ENCODE data around the gene CAPN15.
A peak's percentile ranks its signal among the peaks of the same experiment; 100 is the strongest.

The CAPN15 gene

DNA sequence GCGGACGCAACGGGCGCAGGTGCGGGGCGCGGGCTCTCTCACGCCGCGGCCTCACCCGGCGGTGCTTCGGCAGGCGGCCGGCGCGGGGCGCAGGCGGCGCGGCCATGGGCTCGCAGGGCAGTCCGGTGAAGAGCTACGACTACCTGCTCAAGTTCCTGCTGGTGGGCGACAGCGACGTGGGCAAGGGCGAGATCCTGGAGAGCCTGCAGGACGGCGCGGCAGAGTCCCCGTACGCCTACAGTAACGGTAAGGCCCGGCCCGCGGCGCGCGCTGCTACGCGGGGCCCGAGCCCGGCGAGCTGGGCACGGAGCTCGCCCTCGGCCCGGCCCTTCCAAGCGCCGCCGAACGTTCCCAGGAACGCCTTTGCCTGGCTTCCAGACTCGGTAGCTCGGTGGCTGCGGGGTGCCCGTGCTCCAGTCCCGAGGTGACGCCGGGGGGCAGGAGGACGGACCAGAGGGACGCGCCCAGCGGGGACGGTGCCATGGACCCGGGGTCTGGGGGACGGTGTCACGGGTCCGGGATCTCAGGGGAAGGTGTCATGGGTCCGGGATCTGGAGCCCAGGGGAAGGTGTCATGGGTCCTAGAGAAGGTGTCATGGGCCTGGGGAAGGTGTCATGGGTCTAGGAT, 62.8 kb downstream of the CAPN15 start:
- peak overlapping the region; percentile 82 for H3K4me3 ChIP-seq (ENCODE audit: low read depth, low read length)
- in situ Hi-C loops (cut with HindIII; ENCODE audit: low sequenced_read_pairs): no loop called here
- DNase-seq (ENCODE audit: low read depth): no peak
- TF ChIP-seq, protein P1, sequence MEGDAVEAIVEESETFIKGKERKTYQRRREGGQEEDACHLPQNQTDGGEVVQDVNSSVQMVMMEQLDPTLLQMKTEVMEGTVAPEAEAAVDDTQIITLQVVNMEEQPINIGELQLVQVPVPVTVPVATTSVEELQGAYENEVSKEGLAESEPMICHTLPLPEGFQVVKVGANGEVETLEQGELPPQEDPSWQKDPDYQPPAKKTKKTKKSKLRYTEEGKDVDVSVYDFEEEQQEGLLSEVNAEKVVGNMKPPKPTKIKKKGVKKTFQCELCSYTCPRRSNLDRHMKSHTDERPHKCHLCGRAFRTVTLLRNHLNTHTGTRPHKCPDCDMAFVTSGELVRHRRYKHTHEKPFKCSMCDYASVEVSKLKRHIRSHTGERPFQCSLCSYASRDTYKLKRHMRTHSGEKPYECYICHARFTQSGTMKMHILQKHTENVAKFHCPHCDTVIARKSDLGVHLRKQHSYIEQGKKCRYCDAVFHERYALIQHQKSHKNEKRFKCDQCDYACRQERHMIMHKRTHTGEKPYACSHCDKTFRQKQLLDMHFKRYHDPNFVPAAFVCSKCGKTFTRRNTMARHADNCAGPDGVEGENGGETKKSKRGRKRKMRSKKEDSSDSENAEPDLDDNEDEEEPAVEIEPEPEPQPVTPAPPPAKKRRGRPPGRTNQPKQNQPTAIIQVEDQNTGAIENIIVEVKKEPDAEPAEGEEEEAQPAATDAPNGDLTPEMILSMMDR (IDR thresholded peaks at IDR 0.05; ENCODE audit: low read depth, low read length, missing control alignments): no peak

DNA sequence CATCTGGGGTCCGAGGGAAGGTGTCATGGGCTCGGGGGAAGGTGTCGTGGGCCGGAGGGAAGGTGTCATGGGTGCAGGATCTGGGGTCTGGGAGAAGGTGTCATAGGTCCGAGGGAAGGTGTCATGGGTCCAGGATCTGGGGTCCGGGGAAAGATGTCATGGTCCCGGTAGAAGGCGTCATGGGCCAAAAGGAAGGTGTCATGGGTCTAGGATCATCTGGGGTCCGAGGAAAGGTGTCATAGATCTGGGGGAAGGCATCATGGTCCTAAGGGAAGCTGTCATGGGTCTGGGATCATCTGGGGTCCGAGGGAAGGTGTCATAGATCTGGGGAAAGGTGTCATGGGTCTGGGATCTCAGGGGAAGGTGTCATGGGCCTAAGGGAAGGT, 63.3 kb downstream of the CAPN15 start:
- no peak for DNase-seq (ENCODE audit: low read depth)
- TF ChIP-seq, protein P1 (IDR thresholded peaks at IDR 0.05; ENCODE audit: low read depth, low read length, missing control alignments): no peak
- in situ Hi-C loops (cut with HindIII; ENCODE audit: low sequenced_read_pairs): no loop called here
- H3K4me3 ChIP-seq (ENCODE audit: low read depth, low read length): peak overlapping the region; percentile 82

DNA sequence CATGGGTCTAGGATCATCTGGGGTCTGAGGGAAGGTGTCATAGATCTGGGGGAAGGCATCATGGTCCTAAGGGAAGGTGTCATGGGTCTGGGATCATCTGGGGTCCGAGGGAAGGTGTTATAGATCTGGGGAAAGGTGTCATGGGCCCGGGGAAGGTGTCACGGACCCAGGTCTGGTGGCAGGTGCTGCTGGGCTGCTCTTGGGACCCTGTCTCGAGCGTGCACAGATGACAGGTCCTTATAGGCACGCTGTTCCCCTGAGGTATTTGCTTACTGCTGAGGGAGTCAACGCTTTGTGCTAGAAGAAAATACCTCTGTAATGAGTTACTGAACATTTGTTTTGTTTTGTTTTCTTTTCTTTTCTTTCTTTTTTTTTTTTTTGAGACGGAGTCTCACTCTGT, 63.7 kb downstream of the CAPN15 start:
- H3K4me3 ChIP-seq (ENCODE audit: low read depth, low read length): peak overlapping the region; percentile 82
- in situ Hi-C loops (cut with HindIII; ENCODE audit: low sequenced_read_pairs): no loop called here
- no peak for DNase-seq (ENCODE audit: low read depth)
- TF ChIP-seq, protein P1 (IDR thresholded peaks at IDR 0.05; ENCODE audit: low read depth, low read length, missing control alignments): no peak

DNA sequence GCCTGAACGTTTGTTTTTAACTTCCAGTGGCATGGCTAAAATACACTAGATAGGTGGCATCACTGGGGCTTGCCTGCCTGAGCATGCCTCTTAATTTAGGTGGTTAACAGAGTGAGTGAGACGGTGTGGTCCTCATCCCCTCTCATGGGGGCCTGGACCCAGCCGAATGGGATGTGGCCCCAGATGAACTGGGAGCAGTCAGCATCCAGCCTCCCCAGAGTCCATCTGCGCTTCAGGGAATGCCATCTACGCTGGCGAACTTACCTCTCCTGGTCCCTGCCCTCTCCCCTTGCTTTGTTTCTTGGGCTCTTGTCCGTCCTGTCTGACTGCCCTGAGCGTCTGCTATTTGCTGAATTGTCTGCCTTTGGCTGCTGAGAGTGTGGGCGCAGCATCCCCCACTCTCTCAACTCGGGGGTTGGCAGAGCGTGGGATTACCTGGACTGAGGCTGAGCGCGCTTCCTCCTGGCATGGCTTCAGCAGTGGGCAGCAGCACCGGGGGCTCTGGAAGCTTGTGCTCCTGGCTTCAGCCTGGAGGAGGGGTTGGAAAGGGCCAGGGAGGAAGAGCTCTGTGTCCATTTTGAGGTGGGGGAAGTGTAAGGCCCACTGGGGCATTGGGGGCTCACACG, 64.5 kb downstream of the CAPN15 start:
- TF ChIP-seq, protein P1 (IDR thresholded peaks at IDR 0.05; ENCODE audit: low read depth, low read length, missing control alignments): no peak
- no peak for DNase-seq (ENCODE audit: low read depth)
- no peak overlapping the region for H3K4me3 ChIP-seq (ENCODE audit: low read depth, low read length)
- in situ Hi-C loops (cut with HindIII; ENCODE audit: low sequenced_read_pairs): no loop called here

DNA sequence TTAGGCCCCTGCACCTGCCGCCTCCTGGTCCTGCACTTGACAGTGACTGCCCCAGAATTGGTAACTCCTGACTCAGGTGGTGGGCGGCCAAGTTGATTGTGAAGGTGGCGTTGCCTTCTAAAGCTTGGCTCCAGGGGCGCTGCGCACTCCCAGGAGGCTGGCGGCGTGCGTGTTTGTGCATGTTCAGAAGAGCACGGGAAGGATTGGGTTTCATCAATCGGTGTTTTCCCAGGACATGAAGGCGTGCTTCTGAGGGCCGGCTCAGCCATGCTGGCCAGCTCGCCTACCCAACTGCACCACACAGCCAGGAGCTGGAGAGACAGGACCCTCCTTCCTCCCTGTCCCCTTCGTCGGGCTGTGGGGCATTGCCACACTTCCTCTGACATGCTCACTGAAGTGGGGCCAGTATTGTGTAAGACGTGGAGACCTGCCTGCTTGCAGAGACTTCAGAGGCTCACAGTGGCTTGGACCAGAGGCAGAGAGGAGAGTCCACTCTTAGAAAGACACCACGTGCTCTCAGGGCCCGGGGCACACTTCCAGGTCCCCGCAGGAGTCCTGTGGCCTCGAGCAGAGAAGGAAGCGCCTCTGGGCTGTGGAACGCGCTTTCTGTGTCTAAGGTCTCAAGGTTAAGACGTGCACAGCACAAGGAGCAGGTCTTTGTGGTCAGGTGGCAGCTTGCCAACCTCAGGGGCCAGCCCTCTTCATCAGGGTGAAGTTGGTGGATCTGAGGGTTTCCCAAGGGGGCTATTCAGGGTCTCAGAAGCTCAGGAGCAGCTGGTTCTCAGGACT, 65.2 kb downstream of the CAPN15 start:
- no peak for DNase-seq (ENCODE audit: low read depth)
- no peak overlapping the region for H3K4me3 ChIP-seq (ENCODE audit: low read depth, low read length)
- in situ Hi-C loops (cut with HindIII; ENCODE audit: low sequenced_read_pairs): no loop called here
- TF ChIP-seq, protein P1 (IDR thresholded peaks at IDR 0.05; ENCODE audit: low read depth, low read length, missing control alignments): no peak

DNA sequence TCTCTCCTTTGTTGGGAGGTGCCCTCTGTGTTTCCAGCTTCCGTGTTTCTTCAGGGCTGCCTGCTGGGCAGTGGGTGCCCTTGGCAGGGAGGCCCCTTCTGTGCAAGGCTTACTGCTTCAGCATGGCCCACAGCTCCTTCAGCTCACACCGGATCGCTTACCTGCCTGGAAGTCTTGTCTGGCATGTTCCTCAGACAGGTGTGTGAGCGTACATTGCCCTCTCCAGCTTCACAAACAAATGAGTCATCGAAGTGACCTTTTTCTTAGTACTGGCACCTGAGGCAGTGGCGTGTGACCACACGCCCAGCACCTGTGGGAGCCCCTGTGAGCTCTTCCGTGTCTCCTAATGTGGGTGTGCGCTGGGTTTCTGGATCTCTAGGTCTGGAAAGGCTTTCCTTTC, 65.9 kb downstream of the CAPN15 start:
- in situ Hi-C loops (cut with HindIII; ENCODE audit: low sequenced_read_pairs): no loop called here

More for the DNA sequence above, 65.9 kb downstream of the CAPN15 start:
- TF ChIP-seq, protein P1 (IDR thresholded peaks at IDR 0.05; ENCODE audit: low read depth, low read length, missing control alignments): no peak
- DNase-seq (ENCODE audit: low read depth): no peak
- no peak overlapping the region for H3K4me3 ChIP-seq (ENCODE audit: low read depth, low read length)
